Measurements from ENCODE around the gene RDH5.

RDH5 gene

DNA sequence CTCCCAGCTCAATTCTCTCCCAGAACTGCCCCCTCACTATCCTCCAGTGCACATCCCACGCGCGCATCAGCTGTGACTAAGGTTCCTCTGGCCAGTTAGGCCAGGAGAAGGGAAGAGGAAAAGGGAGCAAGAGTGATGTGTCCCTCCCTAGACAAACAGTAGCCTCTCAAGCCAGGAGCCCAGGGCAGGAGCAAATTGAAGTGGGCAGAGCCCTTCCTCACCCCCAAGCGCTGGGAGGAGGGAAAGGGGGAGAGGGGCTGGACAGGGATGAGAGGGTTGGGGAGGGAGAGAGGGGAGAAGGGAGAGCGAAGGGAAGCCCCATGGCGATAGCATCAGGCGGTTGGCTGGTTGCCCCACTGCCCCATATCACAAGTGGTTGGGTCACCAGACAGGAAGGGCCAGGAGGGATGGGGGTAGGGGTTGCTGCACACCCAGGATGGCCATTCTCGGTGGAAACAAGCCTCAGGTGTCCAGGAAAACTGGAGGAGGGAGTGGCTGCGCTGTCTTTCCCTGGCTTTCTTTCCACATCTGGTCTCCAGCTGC lies 7.5 kb downstream of the RDH5 start:
- TF ChIP-seq, protein P1, sequence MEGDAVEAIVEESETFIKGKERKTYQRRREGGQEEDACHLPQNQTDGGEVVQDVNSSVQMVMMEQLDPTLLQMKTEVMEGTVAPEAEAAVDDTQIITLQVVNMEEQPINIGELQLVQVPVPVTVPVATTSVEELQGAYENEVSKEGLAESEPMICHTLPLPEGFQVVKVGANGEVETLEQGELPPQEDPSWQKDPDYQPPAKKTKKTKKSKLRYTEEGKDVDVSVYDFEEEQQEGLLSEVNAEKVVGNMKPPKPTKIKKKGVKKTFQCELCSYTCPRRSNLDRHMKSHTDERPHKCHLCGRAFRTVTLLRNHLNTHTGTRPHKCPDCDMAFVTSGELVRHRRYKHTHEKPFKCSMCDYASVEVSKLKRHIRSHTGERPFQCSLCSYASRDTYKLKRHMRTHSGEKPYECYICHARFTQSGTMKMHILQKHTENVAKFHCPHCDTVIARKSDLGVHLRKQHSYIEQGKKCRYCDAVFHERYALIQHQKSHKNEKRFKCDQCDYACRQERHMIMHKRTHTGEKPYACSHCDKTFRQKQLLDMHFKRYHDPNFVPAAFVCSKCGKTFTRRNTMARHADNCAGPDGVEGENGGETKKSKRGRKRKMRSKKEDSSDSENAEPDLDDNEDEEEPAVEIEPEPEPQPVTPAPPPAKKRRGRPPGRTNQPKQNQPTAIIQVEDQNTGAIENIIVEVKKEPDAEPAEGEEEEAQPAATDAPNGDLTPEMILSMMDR (IDR thresholded peaks at IDR 0.05; ENCODE audit: insufficient read depth, low read depth, low read length, missing control alignments) = no peak
- DNase-seq (ENCODE audit: low read depth) = no peak
- peak overlapping the region; percentile 77 for H3K4me3 ChIP-seq (ENCODE audit: low read depth, low read length)

DNA sequence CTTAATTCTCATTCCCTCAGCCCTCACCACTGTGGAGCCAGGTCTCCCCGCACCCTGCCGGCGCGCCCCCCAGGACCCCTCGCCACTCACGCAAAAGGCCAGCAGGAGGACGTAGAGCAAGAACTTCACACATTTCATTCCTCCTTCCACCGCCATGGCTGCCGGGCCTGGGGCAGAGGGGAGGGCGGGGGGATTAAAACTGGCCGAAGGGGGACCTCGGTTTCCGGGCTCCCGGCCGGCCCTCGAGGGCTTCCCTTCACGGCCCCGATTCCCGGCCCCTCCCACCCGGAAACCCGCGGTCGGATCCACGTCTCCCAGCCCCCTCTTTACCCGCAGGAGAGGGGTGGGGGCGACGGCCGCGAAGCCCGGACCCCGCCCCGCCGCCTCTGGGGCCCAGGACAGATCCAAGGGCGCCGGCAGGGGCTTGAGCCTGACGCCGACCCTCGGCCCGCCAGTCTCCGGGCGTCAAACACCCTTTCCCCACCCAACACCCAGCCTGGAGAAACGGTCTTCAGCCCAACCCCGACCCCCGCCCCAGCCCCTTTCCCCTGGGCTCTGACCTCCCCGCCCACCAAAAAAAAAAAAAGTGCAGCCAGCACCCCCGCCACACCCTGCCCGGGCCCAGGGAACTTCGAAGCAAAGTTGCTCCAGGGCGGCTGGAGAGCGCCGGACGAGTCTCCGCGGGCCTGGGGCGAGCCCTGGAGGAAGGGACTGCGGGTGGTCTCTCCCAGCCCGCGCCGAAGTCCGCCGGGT lies 8.2 kb downstream of the RDH5 start:
- peak; percentile 32 for DNase-seq (ENCODE audit: low read depth)
- TF ChIP-seq, protein P1 (IDR thresholded peaks at IDR 0.05; ENCODE audit: insufficient read depth, low read depth, low read length, missing control alignments) = no peak
- peak overlapping the region; percentile 77 for H3K4me3 ChIP-seq (ENCODE audit: low read depth, low read length)

DNA sequence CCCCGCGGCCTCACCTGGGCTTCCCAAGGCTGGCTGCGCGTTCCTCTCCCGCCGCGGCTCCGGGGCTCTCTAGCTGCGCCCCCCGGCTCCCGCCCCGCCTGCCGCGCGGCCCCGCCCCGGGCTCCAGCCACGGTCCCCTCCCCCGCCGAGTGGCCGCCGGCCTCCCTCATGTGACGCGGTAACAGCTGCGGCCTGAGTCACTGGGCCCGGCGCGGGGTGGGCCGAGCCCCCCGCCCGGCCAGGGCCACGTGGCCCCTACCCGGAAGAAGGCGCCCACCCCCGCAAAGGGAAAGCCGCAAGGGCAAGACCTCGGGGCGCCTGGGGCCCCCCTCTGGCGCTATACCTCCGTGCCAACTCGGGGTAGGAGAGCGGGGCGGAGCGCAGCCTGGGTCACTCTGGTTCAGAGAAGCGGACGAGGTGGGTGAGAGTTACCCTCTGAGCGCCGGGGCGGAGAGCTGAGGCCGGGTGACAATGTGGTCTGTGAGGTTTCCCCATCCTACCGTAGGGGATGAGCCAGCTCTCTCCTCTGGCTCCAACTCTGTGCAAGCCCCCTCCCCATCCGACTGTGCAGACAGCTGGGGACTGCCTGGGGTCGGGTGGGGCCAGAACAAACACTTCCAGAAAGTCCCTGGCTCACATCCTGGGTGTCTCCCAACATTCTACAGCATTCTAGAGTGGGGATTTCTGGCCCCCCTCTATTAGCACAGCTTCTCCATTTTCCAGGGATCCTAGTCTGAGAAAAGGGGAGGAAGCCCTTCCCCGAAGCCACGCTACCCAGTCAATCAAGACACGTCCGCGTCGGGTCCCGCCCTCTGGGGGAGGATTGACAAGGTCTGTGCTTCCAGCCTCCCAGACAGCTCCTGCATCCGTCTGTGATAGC lies 9.0 kb downstream of the RDH5 start, which contains the start of gene CD63:
Gene CD63, minus strand, starts transcription at position 71 of the 880 bp plus-strand sequence. CDS start 668 bp downstream, outside the sequence.
- TF ChIP-seq, protein P1 (IDR thresholded peaks at IDR 0.05; ENCODE audit: insufficient read depth, low read depth, low read length, missing control alignments) = no peak
- peak within 1 kb of the TSS; percentile 77 for H3K4me3 ChIP-seq (ENCODE audit: low read depth, low read length)
- DNase-seq (ENCODE audit: low read depth) = peak; percentile 80

DNA sequence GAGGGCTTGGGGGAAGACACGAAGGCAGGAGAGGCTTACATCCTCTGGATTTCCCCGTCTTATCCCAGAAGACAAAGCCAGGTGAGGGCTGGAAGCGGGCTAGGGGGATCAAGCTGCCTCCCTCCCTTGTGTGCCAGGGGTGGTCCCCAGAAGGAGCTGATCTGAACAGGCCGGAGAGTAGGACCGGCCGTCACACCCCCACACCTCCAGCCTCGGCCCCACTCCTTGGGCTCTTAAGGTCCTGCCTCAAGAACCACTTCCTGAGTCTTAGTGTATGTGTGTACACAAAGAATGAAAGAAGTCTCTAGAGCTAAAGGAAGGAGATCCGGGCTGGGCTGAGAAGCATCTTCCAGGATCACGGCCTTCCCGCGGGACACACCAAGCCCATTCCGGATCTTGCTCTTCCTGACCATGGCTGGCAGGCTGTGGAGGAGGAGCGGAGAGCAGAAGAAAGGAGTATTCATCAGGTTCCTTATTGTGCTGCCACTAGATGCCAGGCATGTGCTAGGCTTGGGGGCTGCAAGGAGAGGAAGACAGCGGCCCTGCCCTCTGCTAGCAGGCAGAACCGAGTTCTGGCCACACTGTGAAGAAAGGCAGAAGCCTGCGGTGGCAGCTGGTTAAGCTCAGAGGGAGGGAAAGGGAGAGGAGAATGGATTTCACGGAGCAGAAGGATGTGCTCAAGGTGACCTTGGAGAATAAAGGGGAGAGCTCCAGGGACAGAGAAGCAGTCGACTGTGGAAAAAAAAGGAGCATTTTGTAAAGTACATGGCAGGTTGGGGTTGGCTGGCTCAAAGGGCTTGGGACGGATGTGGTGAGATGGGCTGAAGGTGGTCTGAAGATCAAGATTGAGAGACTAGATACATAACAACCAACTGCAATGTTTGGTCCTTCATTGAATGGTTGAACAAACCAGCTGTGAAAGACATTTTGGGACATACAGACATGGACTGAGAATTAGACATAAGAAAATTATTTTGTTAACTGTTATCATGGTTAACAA lies 9.9 kb downstream of the RDH5 start:
- TF ChIP-seq, protein P1 (IDR thresholded peaks at IDR 0.05; ENCODE audit: insufficient read depth, low read depth, low read length, missing control alignments) = no peak
- peak overlapping the region; percentile 77 for H3K4me3 ChIP-seq (ENCODE audit: low read depth, low read length)
- DNase-seq (ENCODE audit: low read depth) = peak; percentile 70

DNA sequence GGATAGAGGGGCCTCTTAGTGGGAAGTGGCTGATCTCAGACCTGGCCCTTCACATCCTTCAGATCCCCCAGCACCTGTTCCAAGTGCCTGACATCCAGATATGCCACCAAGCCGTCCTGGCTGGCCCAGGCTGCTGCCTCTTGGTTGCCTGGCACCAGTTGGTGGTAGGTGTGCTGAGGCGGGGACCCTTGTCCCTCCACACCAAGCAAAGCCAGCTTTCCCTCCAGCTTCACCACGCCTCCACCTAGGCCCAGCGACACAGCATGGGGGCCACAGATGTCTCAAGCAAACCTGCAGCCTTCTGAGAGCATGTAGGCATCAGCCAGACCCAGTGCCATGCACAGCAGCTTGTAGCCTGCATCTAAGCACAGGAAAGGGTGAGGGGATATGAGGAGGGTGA lies 12.1 kb downstream of the RDH5 start:
- DNase-seq (ENCODE audit: low read depth) = no peak
- TF ChIP-seq, protein P1 (IDR thresholded peaks at IDR 0.05; ENCODE audit: insufficient read depth, low read depth, low read length, missing control alignments) = no peak
- H3K4me3 ChIP-seq (ENCODE audit: low read depth, low read length) = no peak overlapping the region

DNA sequence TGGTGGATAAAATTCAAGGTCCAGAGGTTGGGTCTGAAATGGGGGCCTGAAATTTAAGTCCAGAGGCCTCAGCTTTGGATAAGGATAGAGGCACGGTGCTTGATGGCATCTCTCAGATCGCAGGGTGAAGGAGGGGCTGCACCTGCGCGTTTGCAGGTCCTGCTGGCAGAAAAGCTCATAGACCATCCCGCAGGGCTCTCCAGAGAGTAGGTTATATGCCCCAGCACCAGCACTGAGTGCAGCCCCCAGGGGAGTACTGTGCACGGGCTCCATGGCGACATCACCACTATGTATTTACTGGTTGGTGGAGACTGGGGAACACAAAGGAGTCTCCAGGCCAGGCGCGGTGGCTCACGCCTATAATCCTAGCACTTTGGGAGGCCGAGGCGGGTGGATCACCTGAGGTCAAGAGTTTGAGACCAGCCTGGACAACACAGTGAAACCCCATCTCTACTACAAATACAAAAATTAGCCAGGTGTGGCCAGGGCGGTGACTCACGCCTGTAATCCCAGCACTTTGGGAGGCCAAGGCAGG lies 12.9 kb downstream of the RDH5 start:
- no peak for DNase-seq (ENCODE audit: low read depth)
- TF ChIP-seq, protein P1 (IDR thresholded peaks at IDR 0.05; ENCODE audit: insufficient read depth, low read depth, low read length, missing control alignments) = no peak
- H3K4me3 ChIP-seq (ENCODE audit: low read depth, low read length) = no peak overlapping the region

Data from GM12865 (cell line).